Measurements from ENCODE around the gene SRPK3.
"Not testable (repeated sequence)": the region's sequence is repeated elsewhere in the genome, so short reads cannot be mapped to it uniquely, and the experiment has no call there.

Gene SRPK3, protein sequence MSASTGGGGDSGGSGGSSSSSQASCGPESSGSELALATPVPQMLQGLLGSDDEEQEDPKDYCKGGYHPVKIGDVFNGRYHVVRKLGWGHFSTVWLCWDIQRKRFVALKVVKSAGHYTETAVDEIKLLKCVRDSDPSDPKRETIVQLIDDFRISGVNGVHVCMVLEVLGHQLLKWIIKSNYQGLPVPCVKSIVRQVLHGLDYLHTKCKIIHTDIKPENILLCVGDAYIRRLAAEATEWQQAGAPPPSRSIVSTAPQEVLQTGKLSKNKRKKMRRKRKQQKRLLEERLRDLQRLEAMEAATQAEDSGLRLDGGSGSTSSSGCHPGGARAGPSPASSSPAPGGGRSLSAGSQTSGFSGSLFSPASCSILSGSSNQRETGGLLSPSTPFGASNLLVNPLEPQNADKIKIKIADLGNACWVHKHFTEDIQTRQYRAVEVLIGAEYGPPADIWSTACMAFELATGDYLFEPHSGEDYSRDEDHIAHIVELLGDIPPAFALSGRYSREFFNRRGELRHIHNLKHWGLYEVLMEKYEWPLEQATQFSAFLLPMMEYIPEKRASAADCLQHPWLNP

DNA sequence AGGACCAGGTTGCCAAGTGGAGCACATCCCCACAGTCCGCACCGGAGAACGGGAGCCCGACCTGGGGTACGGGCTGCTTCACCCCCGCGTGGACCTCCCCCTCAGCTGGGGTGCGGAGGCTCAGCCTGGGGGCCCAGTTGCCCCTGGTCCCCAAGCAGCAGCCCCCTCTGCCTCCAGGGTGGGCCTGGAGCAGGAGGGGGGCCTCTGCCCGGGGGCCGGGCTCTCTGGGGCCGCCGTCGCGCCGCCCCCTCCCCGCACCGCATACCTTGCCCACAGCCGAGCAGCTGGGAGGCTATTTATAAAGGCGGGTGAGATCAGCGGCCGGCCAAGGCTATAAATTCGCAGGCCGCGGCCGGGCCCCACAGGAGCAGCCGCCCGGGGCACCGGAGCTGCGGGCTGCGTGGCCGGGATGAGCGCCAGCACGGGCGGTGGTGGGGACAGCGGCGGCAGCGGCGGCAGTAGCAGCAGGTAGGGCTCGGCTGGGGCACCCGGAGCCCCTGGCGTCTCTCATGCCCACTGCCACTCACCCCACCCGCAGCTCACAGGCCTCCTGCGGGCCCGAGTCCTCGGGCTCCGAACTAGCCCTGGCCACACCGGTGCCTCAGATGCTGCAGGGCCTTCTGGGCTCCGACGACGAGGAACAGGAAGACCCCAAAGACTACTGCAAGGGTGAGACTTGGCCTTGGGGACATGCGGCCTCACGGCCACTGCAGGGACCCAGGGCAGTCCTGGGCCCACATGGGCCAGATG is at the start of gene SRPK3:
SRPK3 (plus strand) TSS at position 364 of the 750 bp plus-strand sequence; CDS start at position 410, 46 bp downstream.
- no peak for DNase-seq

DNA sequence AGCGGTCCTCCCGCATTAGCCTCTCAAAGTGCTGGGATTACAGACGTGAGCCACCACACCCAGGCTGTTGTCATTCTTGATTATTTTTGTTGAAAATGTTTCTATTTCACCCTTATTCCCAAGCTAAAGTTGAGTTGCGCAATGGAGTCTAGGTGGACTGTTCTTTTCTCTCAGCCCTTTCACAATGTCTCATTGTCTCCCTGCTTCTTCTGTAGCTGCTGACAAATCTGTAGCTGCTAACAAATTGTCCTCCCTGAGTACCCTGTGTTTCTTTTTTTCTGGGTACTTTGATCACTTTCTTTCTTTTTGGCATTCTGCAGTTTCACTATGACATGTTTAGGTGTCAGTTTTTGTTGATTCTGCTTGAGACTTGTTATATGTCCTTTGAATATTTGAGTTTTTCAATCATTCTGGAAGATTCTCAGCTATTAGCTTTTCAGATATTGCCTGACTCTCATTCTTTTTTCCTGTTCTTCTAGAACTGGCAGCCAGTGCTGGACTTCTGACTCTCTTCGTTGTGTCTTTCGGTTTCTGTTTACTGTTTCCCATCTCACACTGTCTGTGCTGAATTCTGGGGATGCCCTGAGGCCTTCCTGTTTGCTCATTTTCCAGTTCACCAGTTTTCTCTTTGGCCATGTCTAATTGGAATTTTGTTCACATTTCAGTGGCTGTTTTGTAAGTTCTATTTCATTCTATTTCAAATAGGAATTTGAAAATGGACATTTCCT is 49.6 kb upstream of the SRPK3 start:
- DNase-seq, result peak; percentile 43

DNA sequence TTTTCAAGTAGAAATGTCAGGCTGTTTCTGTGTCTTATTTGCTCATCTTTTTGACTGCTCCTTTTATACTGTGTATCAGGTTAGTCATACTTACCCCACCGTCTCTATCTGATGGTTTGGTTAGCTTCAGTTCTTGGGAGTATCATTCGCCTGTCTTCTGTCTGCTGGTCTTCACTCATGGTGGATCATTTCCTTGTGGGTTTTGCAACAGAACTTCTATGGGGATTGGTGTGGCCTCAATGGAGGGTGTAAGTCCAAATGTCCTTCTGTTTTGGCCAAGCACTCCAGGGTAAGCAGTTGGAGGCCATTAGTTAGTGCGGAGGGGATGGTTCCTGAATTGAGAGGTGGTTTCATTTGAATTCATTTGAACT is 49.0 kb upstream of the SRPK3 start:
- DNase-seq, result no peak

DNA sequence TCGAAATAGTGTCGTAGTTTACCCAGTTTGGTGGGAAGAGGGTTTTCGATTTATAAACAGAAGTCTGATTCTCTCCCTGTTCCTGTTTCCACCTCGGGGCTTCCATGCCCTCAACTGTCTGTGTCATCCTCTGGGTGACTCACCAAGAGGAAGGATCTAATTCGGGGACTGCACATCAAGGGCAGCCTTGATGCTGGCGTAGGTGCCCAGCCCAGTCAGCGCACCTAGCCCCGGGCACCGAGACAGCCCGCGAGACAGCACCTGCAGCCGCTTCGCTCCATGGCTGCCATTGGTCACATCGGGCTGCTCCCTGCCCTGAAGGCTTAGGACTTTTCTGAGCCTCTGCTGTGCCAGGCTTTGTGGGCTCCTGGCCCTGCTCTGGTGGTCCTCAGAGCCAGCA is 48.4 kb upstream of the SRPK3 start:
- DNase-seq, result no peak

DNA sequence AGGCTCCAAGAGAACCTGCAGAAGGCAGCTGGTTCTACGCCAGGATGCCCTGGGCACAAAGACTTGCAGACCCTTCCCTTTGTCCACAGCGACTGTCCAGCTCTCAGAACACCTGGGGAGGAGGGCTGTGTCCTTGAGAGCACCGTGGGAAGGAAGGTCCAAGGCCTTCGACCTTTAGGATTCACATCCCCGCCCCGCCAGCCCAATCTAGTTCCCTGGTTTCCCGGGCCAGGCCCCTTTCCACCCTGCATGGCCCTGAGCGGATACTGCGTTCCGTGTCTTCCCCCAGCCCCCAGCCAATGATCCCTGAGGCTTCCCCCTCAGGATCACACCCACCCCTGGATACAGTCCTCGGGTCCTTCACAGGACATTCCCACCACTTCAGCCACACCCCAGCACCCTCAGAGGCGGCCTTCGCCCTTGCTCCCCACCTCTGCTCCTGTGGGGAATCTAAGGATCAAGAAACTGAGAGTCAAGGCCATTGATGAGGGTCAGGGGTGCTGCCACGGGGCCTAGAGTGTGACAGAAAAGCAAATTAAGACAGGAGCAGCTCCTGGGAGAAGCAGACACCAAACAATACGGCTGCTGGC is 47.1 kb upstream of the SRPK3 start:
- DNase-seq, result no peak

DNA sequence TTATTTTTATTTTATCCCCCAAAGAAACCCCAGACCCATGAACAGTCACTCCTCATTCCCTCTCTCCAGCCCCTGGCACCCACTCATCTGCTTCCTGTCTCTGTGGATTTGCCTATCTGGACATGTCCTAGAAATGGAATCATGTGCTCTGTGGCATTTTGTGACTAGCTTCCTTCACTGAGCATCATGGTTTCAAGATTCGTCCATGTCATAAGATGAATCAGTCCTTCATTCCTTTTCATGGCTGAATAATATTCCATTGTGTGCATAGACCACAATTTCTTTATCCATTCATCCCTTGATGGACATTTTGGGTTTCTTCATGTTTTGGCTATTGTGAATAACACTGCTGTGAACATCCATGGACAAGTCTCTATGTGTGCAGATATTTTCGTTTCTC is 46.0 kb upstream of the SRPK3 start:
- no peak for DNase-seq

DNA sequence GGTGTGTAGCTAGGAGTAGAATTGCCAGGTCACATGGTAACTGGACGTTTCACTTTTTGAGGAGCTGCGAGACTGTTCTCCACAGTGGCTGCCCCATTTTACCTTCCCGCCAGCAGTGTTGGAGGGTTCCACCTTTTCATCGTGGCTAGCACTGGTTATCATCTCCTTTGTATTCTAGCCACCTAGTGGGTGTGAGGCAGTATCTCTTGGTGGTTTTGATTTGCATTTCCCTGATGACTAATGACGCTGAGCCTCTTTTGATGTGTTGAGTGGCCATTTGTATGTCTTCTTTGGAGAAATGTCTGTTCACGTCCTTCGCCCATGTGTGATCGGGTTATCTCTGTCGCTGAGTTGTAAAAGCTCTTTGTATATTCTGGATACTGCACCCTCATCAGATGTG is 45.6 kb upstream of the SRPK3 start:
- peak; percentile 30 for DNase-seq

DNA sequence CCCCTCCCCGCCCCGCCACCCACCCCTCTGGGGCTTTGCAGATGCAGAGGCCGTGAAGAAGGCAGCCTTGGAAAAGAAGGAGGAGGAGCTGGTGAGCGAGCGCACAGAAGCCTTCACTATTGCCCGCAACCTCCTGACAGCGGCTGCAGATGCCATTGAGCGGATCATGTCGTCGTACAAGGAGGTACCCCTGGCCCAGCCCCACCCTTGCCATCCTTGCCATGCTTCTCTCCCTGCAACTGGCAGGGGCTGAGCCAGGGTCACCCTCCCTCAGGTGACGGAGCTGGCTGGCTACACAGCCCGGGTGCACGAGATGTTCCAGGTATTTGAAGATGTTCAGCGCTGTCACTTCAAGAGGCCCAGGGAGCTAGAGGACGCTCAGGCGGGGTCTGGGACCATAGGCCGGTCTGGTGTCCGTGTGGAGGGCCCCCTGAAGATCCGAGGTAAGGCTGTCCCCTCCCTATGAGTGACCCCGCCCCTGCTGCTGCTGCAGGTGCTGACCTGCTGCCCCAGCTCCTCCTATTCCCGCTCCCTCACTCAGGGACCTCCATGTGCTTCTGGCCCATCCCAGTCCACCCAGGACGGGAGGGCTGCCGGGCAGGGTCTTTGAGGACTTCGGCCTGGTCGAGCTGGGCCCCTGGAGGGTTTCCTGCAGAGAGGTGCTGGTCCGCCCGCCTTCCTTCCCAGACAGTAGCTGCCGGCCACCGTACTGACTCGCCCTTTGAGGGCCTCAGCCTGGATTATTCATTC is 44.6 kb upstream of the SRPK3 start:
- DNase-seq, result no peak

DNA sequence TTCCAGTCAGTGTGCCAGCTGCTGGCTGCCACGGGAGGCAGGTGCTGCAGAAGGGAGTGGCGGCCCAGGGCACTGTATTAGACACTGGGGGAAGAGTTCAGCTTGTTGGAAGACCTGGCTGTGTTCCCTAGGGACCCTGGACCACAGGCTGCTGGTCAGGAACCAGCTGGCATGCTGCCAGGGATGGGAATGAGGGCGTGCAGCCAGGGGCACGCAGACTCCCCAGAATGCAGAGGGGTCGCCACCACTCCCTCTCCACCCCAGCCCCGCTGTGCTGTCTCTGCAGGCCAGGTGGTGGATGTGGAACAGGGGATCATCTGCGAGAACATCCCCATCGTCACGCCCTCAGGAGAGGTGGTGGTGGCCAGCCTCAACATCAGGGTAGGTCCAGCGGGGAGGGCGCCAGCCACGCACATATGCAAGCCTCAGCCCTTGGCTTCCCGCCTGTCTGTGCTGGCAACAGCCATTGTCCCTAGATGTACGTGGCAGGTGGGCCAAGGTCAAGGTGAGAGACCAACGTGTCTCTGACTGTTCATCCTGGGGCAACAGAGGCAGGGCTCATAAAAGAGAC is 43.9 kb upstream of the SRPK3 start:
- DNase-seq, result no peak

DNA sequence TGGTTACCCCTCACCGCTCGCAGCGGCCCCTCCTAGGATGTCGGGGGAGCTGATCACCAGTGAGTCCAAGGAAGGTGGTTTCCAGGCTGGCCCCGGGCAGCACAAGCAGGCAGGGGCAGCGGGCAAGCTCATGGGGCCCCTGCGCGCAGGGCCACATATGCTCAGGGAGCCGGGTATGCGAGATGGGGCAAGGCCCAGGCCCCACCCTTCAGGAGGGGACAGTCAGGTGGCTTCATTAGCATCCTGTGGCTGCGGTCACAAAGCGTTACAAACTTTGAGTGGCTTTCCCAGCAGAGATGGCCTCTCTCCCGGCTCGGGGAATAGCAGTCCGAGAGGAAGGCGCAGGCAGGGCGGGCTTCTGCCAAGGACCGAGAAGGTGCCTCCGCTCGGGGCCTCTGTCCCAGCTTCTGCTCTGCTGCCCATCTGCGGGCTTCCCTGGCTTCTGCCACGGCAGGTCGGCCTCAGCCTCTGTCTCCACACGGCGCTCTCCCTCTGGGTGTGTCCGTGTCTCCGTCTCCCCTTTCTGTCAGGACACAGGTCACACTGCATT is 42.7 kb upstream of the SRPK3 start:
- DNase-seq, result no peak

DNA sequence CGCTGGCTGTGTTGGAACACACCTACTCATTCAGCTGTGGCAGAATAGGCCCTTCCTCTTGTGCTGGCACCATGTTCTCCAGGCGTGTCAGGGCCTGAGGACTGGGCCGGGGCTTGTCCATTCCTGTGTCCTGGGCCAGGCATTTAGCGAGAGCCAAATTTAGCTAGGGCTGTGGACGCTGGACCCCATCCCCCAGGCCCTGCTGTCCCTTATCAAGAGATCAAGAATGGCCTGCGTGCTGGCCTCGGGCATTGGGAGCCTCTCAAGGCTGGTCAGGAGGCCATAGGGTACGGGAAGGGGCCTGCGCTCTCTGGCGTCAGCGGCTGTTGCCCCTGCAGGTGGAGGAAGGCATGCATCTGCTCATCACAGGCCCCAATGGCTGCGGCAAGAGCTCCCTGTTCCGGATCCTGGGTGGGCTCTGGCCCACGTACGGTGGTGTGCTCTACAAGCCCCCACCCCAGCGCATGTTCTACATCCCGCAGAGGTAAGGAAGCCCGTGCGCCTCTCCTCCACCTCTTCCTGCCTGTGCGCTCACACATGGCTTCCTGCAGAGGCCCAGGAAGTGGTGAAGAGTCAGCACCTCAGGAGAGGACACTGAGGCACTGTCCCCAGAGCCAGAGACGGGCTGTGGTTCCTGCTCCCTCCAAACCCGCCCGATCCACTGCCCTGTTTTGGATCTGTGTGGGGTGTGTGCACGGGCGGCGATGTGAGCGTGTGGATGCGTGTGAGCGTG is 40.9 kb upstream of the SRPK3 start:
- no peak for DNase-seq

DNA sequence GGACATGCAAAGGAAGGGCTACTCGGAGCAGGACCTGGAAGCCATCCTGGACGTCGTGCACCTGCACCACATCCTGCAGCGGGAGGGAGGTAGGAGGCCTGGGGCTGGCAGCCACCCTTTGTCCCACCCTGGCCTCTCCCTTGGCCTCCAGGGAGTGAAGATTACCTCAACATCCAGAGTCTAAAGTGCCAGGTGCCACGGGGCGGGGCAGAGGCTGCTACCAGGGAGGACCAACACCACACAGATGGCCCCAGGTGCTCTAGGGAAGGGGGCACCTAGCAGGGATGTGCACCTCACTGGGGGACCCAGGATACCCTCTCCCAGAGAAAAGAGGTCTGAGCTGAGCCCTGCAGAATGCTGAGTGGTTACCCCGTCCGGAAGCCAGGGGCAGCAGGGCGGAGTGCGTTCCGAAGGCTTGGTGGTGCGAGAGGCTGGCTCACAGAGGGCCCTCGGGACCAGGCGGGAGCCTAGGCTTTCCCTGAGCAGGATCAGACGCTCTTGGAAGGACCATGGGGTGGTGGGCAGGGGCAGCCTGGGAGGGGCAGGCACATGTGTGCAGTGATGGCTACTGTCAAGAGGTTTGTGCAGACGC is 40.1 kb upstream of the SRPK3 start:
- DNase-seq, result no peak

DNA sequence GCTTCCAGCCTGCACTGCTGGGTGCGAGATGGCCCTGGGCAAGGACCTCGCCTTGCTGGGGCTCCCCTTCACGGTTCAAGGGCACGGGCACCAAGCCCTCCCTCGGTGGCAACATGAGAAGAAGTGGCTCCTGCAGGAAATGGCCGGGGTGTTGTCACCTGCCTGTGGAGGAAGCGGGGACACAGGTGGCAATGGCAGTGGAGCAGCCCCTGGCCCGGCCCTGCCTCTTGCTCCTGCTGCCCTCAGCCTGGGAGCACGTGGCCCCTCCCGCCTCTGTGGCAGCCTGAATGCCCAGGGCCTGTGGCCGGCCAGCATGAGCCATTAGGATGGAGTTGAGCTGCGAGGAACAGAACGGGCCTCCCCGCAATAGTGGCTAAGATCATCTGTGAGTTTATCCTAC is 39.4 kb upstream of the SRPK3 start:
- DNase-seq, result no peak

DNA sequence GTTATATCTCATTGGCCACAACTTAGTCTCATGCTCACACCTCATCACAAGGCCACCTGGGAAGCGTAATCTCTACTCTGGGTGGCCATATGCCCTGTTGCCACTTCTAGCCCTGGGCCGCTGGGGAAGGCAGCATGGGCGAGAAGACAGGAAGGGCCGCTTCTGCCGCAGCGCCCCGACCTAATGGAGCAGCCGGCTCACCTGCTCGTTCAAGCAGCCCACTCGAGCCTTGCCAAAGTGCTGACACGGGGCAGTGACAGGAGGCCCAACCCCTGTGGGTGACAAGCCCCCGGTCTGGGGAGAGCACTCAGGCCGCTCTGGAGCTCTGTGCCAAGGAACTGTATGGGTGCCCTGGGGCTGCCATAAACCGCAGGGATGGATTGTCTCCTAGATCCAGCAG is 38.7 kb upstream of the SRPK3 start:
- not testable (repeated sequence) for DNase-seq

DNA sequence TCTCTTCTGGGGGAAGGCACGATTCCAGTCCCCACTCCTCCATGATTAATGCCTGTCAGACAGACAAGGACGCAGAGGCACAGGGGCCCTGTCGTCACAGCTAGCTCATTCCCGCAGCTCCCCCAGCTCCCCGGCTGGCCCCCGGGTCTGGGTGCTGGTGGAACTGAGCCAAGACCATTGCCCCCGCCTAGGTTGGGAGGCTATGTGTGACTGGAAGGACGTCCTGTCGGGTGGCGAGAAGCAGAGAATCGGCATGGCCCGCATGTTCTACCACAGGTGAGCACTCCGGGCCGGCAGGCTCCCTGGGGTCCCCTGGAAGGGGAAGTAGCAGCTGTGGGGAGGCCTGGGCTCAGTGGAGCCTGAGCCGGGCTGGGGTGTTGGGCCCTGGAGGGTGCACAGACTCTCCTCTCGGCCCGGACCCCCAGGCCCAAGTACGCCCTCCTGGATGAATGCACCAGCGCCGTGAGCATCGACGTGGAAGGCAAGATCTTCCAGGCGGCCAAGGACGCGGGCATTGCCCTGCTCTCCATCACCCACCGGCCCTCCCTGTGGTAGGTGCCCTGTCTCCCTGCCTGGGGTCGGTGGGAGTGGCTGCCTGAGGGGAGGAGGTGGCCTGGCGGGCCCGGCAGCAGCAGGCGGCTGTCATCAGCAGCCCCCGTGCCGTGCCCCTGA is 37.9 kb upstream of the SRPK3 start:
- not testable (repeated sequence) for DNase-seq

DNA sequence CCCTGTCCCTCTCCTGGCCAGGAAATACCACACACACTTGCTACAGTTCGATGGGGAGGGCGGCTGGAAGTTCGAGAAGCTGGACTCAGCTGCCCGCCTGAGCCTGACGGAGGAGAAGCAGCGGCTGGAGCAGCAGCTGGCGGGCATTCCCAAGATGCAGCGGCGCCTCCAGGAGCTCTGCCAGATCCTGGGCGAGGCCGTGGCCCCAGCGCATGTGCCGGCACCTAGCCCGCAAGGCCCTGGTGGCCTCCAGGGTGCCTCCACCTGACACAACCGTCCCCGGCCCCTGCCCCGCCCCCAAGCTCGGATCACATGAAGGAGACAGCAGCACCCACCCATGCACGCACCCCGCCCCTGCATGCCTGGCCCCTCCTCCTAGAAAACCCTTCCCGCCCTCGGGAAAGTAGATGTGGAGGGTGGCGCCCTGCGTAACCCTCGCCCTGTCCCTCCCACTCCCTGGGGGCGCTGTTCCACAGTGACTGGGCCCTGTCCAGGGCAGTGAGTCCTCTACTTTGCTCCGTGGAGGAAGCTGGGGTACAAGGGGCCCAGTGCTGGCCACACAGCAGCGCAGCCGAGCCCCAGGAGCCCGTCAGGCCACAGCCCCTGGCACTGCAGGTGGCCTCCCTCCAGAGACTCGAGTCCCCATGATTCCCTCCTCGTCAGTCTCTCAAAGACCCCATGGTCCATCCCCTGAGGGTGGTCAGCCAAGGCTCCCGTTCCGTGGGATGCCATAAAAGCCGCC is 37.2 kb upstream of the SRPK3 start:
- DNase-seq, result not testable (repeated sequence)

DNA sequence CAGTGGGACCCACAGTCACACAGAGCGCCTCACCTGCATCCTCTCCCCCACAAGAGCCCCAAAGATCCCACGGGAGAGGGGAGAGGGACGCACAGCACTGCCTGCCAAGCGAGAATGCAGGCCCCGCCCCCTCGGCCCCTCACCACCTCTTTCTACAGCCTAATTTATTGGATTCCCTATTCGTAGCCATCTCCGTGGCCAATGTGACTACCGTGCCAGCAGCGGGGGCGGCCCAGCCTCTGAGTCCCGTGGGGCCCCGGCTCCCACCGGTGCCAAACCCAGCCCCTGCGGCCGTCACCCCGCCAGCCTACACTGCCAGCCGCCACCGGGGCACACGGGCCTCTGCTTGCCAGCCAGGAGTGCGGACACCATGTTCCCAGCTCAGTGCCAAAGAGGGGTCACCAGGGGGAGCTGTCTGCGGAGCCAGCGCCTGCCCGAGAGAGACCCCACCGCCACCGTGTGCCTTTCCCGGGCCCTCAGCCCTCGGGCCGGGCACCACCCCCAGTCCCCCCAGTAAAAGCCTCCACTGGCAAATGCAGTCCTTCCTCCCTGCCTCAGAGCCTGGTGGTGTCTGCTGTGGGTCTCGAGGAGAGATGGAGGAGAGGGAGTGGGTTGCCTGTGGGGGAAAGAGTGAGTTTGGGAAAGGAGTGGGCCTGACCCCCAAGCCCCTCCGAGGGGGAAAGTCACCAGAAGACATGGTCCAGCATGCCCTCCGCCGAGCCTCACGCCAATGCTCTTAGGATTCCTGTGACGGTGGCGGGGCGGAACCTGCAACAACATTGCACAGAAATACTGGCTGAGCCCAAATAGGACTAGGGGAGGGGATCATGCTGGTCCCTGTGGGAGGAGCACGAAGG is 36.4 kb upstream of the SRPK3 start:
- DNase-seq, result no peak

DNA sequence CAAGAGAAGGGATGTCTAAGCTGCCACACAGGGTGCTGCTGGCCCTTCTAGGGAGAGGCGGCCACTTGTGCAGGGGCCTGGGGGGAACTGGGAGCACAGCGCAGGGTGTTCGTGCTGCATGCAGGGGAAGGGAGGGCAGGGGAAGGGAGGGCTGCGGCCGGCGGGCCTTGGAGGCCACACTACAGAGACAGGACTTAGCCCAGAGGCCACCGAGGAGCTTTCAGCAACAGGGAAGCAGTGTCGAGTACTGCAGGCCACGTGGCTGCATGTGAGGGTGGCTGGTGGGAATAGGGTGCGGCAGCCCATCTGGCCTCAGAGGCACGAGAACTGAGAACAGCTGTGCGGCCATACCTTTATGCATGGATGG is 35.8 kb upstream of the SRPK3 start:
- DNase-seq, result not testable (repeated sequence)
